ENCODE measurements around the gene DHX35. TPM values are rescaled to one million over a fixed set of nuclear protein-coding genes. Genes with fewer than 3 reads are reported as not detected.
A peak's percentile ranks its signal among the peaks of the same experiment; 100 is the strongest.

Gene DHX35
- total RNA-seq, 4 donors from 2014 or later = 14.0 to 32.4 (median 18.1) TPM

- no peaks in the 10 kb centered on the region for H3K27me3 ChIP-seq
- no peaks in the 10 kb centered on the region for H3K36me3 ChIP-seq
- peaks cover 0 to 6% (median 0%) of the 10 kb centered on the region in 4 donors for H3K4me1 ChIP-seq
- H3K9me3 ChIP-seq = no peaks in the 10 kb centered on the region
- H3K4me3 ChIP-seq = no peak overlapping the region
- TF ChIP-seq, protein P1, sequence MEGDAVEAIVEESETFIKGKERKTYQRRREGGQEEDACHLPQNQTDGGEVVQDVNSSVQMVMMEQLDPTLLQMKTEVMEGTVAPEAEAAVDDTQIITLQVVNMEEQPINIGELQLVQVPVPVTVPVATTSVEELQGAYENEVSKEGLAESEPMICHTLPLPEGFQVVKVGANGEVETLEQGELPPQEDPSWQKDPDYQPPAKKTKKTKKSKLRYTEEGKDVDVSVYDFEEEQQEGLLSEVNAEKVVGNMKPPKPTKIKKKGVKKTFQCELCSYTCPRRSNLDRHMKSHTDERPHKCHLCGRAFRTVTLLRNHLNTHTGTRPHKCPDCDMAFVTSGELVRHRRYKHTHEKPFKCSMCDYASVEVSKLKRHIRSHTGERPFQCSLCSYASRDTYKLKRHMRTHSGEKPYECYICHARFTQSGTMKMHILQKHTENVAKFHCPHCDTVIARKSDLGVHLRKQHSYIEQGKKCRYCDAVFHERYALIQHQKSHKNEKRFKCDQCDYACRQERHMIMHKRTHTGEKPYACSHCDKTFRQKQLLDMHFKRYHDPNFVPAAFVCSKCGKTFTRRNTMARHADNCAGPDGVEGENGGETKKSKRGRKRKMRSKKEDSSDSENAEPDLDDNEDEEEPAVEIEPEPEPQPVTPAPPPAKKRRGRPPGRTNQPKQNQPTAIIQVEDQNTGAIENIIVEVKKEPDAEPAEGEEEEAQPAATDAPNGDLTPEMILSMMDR (IDR thresholded peaks at IDR 0.05) = no peak
- no peak for TF ChIP-seq POLR2A (IDR thresholded peaks at IDR 0.05)
- H3K27ac ChIP-seq = no peak overlapping the region
- no peak for DNase-seq
These were observed 87.0 kb downstream of the DHX35 start for GRCh38 chr20:39049148-39049547.

DNA sequence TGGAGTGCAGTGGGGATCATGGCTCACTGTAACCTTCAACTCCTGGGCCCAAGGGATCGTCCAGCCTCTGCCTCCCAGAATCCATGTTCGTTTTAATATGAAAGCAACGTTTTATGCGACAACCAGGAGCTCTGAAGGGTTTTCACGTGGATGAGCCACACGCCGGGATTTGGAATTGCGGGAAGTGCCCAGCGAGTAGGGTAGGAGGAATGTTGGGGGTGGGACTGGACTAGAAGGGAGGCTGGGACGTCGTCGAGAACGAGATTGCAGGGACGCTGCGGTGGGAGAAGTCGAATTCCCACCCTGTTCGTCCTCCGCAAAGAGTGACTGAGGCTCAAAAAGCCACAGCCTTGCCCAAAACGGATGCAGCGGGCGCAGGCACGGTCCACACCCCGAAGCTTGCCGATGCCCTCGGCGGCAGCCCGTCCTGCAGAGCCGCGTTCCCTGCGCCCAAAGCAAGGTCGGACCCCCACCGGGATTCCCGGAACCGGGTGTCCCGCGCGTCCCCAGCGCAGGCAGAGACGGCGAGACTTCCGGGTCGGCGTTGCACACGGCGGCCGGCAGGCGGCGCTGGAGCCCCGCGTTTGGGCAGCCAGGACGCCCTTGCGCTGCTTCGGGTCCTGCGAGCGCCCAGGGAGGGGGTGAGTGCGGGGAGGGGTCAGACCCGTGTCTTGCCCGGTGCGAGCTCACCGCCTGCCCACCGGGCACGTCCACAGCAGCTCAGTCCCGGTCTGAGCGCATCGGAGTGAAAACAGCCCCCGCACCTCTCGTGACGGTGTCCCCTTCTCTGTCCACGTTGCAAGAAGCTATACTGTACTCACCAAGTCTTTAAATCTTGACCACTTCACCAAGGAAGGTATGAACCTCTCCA, 87.8 kb downstream of the DHX35 start:
- Histone ChIP-seq H3K27me3 (no peaks in the 10 kb centered on the region), H3K4me3 (peak overlapping the region; percentile 54 to 82 (median 71)), H3K27ac (peak overlapping the region; percentile 23 to 67 (median 51)), H3K9me3 (no peaks in the 10 kb centered on the region), H3K36me3 (no peaks in the 10 kb centered on the region), H3K4me1 (peaks cover 0 to 6% (median 0%) of the 10 kb centered on the region in 4 donors)
- DNase-seq = peak; percentile 68 to 89 (median 89)
- TF ChIP-seq, protein P1 (IDR thresholded peaks at IDR 0.05) = peak; percentile 92 to 99 (median 96)
- TF ChIP-seq POLR2A (IDR thresholded peaks at IDR 0.05) = peak in 1 of 2 donors; percentile 10

GRCh38 chr20:39050555-39050902, 88.4 kb downstream of the DHX35 start:
- no peak for TF ChIP-seq POLR2A (IDR thresholded peaks at IDR 0.05)
- TF ChIP-seq, protein P1 (IDR thresholded peaks at IDR 0.05) = no peak
- no peak for DNase-seq
- H3K4me3 ChIP-seq = peak overlapping the region; percentile 54 to 82 (median 71)
- H3K36me3 ChIP-seq = no peaks in the 10 kb centered on the region
- peaks cover 0 to 6% (median 0%) of the 10 kb centered on the region in 4 donors for H3K4me1 ChIP-seq
- H3K9me3 ChIP-seq = no peaks in the 10 kb centered on the region
- no peaks in the 10 kb centered on the region for H3K27me3 ChIP-seq
- H3K27ac ChIP-seq = no peak overlapping the region

GRCh38 chr20:39052676-39053075, 90.5 kb downstream of the DHX35 start:
- Histone ChIP-seq H3K36me3 (no peaks in the 10 kb centered on the region), H3K27me3 (no peaks in the 10 kb centered on the region), H3K4me1 (peaks cover 0 to 6% (median 0%) of the 10 kb centered on the region in 4 donors), H3K27ac (no peak overlapping the region), H3K9me3 (no peaks in the 10 kb centered on the region), H3K4me3 (no peak overlapping the region)
- TF ChIP-seq, protein P1 (IDR thresholded peaks at IDR 0.05) = no peak
- no peak for TF ChIP-seq POLR2A (IDR thresholded peaks at IDR 0.05)
- DNase-seq = no peak

- no peak for DNase-seq
- Histone ChIP-seq H3K27me3 (no peaks in the 10 kb centered on the region), H3K36me3 (no peaks in the 10 kb centered on the region), H3K4me1 (no peaks in the 10 kb centered on the region), H3K9me3 (no peaks in the 10 kb centered on the region), H3K4me3 (no peak overlapping the region), H3K27ac (no peak overlapping the region)
- TF ChIP-seq, protein P1 (IDR thresholded peaks at IDR 0.05) = no peak
- no peak for TF ChIP-seq POLR2A (IDR thresholded peaks at IDR 0.05)
These were observed 95.0 kb downstream of the DHX35 start for GRCh38 chr20:39057143-39057542.
